GM20000 (cell line): ENCODE data around the gene MPDU1.
"Not testable (repeated sequence)": the region's sequence is repeated elsewhere in the genome, so short reads cannot be mapped to it uniquely, and the experiment has no call there.

Source experiments
- DNase-seq: peaks from one replicate; pipeline ENCODE4 v3.0.0; 2012; ENCODE audit warnings: low spot score
- TF ChIP-seq, protein P1 (sequence below): IDR thresholded peaks from 2 replicates; pipeline ENCODE4 v1.5.1; 2012; ENCODE audit warnings: mild to moderate bottlenecking, control low read depth; ENCODE audit errors: extremely low read depth, missing control alignments

Gene MPDU1

GRCh38 chr17:7592422-7593021 lies 8.9 kb downstream of the MPDU1 start:
- TF ChIP-seq, protein P1, sequence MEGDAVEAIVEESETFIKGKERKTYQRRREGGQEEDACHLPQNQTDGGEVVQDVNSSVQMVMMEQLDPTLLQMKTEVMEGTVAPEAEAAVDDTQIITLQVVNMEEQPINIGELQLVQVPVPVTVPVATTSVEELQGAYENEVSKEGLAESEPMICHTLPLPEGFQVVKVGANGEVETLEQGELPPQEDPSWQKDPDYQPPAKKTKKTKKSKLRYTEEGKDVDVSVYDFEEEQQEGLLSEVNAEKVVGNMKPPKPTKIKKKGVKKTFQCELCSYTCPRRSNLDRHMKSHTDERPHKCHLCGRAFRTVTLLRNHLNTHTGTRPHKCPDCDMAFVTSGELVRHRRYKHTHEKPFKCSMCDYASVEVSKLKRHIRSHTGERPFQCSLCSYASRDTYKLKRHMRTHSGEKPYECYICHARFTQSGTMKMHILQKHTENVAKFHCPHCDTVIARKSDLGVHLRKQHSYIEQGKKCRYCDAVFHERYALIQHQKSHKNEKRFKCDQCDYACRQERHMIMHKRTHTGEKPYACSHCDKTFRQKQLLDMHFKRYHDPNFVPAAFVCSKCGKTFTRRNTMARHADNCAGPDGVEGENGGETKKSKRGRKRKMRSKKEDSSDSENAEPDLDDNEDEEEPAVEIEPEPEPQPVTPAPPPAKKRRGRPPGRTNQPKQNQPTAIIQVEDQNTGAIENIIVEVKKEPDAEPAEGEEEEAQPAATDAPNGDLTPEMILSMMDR = no peak
- DNase-seq = no peak

DNA sequence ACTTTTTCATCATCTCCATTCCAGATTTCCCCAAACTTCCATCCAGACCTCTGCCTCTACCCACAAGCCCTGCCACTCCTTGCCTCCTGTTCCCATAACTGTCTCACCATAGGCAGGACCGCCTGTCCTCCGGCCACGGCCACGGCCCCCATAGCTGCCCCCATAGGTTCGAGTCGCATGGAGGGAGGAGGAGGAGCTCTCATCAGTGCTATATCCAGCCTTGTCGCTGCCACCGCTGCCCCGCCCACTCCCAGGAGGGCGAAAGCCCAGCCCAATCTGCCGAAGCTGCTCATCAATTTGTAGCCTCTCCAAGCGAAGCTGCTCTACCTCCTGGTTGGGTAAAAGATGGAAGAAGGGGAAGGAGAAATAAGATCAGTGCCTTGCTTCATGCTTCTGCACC lies 9.6 kb downstream of the MPDU1 start:
- DNase-seq = no peak
- TF ChIP-seq, protein P1 = no peak

DNA sequence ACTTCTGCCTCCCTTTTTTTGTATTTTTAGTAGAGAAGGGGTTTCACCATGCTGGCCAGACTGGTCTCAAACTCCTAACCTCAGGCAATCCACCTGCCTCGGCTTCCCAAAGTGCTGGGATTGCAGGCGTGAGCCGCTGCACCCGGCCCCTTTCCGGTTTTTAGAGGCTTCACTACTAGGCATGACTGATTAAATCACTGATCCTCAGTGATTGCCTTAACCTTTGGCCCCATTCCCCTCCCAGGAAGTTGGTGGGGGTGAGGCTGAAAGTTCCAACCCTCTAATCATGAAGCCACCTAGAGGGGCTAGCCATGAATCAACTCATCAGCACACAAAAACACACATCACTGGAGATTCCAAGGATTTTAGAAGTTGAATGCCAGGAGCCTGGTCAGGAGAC lies 13.9 kb downstream of the MPDU1 start:
- not testable (repeated sequence) for DNase-seq

- no peak for DNase-seq
- TF ChIP-seq, protein P1 = no peak
Observed at GRCh38 chr17:7606280-7606679, 22.6 kb downstream of the MPDU1 start.

GRCh38 chr17:7610641-7611040 lies 27.0 kb downstream of the MPDU1 start:
- DNase-seq = no peak
- TF ChIP-seq, protein P1 = no peak

DNA sequence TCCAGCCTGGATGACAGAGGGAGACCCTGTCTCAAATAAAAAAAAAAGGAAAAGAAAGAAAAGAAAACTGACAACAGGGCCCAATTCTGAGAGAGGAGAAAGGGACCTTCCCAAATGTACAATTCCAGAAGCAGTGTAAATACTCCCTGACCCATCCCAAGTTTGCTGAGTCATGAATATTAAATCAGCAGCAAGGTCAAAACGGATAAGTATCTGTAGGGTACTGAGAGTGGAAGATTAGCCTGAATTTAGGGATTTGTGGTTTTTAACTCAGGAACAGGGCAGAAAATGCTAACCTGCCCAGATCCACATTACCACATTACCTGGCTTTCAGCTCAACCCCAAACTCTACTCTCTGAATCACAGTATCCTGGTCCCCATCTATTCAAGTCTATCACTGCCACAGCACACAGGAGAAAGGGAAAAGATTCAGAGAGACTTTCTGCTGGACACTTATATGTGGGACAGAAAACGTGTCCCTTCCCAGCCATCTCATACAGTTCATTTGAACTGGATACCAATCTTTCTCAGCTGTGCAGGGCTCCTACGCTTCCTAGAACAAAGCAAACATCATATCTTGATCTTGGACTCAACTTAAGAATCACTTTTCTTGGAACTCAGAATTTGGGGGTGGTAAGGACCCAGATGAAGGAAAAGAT lies 28.1 kb downstream of the MPDU1 start:
- TF ChIP-seq, protein P1 = no peak
- DNase-seq = no peak

DNA sequence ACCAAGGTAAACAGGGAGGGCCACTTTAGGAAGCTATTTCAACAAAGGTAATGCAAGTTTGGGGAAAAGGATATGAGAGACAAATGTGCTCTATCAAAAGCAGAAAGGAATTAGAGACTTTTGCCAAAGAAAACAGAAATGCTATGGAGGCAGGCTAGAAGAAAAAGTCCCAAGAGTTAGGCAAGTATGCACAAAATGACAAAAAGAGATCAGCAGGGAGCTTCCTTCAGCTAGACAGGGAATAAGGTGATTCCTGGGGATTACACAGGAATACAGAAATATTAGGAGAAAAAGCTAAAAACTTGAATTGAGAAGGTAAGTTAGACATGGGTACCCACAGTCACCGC lies 28.6 kb downstream of the MPDU1 start:
- DNase-seq = no peak
- TF ChIP-seq, protein P1 = no peak
